ENCODE results near the gene EIF4H.
"Not testable (repeated sequence)": the region's sequence is repeated elsewhere in the genome, so short reads cannot be mapped to it uniquely, and the experiment has no call there.

EIF4H gene

DNA sequence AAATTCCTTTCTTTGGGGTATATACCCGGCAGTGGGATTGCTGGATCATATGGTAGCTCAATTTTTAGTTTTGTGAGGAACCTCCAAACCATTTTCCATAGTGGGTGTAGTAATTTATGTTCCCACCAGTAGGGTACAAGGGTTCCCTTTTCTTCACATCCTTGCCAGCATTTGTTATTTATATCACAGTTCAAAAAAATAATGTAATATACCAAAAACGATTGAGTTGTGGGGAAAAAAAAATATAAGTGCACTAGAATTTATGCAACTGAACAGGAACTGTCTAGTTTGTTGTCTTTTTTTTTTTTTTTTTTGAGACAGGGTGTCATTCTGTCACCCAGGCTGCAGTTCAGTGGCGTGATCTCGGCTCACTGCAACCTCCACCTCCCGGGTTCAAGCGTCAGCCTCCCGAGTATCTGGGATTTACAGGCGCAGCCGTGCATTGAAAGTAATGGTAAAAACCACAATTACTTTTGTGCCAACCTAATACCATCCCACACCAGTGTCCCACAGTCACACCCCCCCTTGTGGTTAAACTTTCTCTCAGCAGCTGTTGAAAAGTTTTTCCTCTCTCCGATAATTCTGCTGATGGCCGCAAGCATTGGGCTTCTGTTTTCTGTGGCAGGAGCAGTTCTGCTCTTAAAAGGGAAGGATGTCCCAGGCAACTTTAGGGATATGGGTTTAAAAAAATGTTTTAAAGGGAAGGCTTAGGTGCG, 28.8 kb downstream of the EIF4H start:
- no peak for FAIRE-seq

DNA sequence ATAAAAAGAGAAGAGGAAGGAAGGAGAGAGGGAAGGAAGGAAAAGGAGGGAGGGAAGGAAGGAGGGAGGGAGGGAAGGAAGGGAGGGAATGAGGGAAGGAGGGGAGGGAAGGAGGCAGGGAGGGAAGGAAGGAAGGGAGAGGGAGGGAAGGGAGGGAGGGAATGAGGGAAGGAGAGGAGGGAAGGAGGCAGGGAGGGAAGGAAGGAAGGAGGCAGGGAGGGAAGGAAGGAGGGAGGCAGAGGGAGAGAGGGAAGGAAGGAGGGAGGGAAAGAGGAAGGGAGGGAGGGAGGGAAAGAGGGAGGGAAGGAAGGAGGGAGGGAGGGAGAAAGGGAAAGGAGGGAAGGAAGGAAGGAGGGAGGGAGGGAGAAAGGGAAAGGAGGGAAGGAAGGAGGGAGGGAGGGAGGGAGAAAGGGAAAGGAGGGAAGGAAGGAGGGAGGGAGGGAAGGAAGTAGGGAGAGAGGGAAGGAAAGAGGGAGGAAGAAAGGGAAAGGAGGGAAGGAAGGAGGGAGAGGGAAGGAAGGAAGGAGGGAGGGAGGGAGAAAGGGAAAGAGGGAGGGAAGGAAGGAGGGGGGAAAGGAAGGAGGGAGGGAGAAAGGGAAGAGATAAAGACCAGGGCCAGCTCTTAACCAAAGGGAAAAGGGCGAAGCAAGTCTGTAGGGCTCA, 29.9 kb downstream of the EIF4H start:
- no peak for FAIRE-seq

DNA sequence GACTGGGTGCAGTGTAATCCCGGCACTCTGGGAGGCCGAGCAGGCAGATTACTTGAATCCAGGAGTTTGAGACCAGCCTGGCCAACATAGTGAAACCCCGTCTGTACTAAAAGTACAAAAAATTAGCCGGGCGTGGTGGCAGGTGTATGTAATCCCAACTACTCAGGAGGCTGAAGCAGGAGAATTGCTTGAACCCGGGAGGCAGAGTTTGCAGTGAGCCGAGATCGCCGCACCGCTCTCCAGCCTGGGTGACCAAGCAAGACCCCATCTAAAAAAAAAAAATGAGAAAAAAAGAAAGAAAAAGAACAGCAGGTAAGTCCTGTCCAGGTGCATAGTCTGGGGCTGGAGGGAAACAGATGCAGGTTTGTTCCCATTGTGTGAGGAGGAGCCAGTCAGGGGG, 31.9 kb downstream of the EIF4H start:
- FAIRE-seq, result not testable (repeated sequence)

DNA sequence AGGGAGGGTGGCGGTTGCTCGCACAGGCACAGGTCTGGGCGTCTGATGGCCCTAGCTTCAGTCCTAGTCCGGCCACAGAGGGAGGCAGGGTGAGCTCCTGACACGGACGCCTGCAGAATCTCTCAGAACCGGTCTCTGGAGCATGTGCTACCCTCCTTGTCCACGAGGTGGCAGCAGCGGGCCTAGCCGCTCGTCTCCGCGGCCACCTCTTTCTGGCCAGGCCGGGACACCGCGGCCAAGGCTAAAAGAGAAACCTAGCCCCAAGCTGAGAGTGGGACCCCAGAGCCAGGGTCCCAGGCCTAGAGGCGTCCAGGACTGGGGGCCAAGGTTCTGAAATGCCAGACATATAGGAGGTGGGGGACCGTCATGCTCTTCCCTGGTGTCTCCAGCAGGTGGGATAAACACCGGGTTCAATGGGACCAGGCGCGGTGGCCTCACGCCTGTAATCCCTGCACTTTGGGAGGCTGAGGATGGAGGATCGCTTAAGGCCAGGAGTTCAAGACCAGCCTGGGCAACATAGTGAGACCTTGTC, 32.5 kb downstream of the EIF4H start:
- FAIRE-seq, result no peak

DNA sequence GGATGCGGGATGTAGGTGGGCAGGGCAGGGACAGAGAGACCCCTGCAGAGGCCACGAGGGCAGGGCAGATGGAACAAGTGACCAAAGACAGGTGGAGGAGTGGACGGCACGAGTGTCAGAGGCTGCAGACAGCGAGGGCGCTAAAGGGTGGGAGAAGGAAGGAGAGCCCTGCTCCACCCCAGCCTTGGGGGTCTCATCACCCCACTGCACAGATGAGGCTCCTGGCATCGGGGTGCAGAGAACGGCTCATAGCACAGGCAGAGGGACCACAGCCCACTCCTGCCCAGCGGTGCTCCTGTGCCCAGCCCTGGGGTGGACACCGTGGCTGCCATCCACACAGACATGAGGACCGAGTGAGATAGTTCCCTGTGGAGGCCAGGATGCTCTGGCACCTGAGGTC, 33.4 kb downstream of the EIF4H start:
- no peak for FAIRE-seq

DNA sequence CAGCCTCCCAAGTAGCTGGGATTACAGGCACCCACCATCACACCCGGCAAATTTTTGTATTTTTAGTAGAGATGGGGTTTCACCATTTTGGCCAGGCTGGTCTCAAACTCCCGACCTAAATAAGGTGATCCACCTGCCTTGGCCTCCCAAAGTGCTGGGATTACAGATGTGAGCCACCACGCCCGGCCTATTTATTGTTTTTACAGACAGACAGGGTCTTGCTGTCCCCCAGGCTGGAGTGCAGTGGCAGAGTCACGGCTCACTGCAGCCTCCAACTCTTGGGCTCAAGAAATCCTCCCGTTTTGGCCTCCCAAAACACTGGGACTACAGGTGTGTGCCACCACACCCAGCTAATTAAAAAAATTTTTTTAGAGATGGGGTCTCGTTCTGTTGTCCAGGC, 34.1 kb downstream of the EIF4H start:
- not testable (repeated sequence) for FAIRE-seq

DNA sequence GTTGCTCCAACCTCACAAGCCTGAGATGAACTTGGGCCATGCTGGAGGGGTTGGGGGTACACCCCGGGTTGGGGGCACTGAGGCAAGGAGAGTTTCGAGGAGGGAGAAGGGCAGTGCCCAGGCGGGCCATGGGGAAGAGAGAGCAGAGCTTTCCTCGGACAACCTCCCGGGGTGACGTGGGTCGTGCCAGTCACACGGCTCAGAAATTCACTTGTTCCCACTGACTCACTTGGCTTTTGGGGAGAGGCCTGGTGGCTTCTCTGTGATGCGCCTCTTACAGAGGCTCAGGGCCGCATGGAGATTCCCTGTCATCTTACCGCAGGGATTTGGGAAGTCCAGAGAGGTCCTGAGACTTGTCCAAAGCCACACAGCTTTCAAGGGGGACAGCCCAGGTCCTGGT, 38.5 kb downstream of the EIF4H start:
- no peak for FAIRE-seq

DNA sequence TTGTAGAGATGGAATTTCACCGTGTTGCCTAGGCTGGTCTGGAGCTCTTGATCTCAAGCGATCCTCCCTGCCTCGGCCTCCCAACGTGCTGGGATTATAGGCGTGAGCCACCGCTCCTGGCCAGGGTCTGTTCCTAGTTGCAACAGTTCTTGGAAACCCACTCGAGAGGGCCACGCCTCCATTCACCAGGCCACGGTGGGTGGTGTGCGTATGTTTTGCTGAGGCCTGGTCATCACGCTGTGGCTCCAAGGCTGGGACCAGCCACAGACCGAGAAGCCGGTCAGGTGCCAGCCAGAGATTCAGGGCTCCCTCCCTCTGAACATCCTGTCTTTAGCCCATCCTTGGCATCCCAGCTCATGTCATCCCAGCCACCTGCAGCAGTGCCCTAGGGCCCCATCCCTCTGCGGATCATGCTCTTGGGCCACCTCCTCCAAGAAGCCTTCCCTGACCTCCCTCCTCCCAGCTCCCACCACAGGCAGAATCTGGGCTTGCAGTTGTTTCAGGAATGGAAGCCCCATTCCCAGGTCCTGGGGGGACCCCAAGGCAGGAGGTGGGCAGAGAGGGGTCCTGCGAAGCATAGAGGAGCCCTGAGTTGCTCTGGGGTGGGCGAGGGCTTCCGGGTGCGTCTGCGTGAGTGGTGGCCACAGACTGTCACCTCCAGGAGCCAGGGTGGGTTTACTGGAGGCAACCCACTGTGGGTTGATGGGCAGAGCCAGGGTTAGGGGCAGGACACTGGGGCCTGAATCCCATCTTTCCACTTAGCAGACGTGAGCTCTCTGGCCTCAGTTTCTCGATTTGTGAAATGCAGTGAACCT, 40.9 kb downstream of the EIF4H start:
- no peak for FAIRE-seq

DNA sequence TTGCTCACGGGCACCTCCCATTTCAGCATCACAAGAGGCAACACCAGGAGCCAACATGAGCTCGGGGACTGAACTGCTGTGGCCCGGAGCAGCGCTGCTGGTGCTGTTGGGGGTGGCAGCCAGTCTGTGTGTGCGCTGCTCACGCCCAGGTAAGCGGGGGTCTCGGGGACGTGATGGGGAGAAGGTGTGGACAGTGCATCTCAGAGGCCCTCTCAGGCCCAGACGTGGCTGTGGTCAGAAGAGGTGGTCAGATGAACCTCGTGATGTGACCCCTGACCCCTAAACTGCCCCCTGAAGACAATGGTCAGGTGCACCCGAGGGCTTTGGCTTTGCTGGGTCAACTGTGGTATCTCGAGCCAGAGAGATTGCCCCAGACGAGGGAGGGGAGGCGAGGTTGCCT, 41.8 kb downstream of the EIF4H start:
- FAIRE-seq, result no peak

DNA sequence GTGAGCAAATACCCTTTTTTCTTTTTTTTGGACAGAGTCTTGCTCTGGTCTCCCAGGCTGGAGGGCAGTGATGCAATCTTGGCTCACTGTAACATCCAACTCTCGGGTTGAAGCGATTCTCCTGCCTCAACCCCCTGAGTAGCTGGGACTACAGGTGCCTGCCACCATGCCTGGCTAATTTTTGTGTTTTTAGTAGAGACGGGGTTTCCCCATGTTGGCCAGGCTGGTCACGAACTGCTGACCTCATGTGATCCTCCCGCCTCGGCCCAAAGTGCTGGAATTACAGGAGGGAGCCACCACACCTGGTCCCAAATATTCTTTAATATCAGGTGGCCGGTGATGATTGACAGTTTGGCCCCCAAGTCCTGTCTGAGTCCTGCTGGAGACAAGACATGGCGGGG, 42.2 kb downstream of the EIF4H start:
- no peak for FAIRE-seq

DNA sequence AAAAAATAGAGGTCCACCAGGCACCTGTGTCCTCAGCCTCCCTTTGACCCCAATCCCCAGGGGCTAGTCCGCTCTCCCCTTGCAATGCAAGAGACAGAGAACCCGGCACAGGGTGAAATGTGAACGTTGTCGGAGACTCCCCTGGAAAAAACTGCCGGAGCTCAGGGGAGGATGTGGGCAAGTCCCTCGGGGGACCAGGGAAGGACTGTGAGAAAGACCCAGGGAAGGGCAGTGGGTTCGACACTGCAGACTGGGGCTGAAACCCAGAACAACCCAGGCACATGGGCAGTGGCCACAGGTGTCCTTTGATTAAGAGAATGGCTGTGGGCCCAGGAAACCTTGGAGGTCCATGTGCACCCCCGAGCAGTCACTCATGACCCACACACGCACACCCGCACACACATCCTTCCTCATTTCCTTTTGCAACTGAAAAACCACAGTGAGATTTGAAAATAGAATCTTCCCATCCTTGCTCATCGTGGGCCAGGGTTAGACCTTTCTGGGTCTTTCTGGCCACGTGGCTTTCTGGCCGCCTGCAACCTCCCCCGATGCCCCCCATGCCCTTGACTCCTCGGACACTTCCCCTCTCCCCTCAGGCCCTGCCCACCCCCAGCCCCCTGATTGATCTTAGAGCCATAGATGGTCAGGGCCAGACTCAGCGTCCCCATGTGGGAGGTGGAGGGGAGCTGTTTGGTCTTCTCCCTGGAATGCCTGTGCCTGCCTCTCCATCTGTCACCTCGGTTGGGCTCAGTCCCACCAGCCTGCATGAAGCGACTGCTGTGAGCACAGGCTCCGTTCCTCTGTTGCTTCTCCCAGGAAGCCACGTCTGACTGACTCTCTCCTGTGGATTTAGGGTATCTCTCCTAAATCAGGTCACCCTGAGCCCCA, 43.5 kb downstream of the EIF4H start:
- no peak for FAIRE-seq

DNA sequence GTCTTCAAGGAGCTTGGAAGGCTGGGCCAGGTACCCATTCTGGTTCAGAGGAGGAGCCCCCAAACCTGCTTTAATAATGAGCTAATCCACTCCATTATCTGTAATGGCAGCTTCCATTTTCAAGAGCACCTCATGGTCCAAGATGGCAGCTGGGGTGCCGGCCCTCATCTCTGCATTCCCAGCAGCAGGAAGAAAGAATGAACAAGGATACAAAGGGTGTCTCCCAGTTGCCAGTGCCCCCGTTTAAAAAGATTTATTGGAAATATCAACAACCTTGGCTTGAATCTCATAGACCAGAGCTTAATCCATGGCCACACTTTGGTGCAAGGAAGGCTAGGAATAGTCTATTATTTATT, 44.2 kb downstream of the EIF4H start:
- no peak for FAIRE-seq

DNA sequence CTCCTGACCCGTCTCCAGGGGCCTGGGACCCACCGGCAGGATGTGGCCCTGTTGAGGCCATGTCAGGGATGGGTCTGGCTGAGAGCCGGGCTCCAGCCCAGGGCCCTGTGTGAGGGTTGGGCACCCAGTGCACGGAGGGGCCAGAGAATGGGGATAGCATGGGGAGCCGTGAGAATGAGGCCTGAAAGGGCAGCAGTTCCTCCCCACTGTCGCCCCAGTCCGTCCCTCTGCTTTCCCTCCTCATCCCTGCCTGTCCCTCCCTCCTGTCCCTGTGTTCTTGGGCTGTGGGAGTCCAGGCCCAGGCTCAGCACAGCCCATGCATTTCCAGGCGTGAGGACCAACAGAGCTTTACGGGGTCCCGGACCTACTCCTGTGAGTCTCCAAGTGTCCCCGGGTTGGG, 45.3 kb downstream of the EIF4H start:
- no peak for FAIRE-seq

DNA sequence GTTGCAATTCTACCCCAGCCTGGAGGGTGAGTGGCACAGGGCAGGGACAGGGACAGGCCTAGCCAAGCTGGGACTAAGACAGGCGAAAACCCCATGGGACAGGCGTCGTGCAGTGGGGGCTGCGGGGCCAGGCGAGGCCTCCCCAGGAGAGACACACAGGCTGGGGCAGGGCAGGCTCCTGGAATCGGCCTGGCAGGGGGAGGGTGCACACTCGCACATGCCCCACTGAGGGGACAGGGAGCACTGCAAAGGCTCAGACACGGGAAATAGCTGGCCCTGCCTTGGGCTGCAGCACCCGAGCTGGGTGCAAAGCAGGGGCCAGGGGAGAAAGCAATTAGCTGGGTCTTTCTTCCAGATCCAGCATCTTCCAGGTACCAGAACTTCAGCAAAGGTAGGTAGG, 46.1 kb downstream of the EIF4H start:
- FAIRE-seq, result no peak

DNA sequence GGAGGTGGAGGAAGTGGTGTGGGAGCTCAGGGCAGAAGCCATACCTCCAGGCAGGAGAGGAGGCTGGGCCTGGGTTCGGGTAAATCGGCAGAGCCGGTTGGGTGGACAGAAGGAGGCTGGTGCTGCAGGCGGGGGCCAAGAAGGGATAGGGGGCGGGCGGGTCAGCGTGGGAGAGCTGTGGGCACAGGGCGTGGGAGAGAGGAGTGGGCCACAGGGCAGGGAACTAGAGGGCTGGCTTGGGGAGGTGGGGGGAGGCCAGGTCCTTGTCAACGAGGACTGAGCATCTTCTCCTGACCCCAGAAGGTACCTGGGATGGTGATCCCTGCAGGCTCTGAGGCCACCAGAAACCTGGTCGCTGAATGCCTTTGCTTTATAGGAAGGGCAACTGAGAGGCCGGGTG, 47.6 kb downstream of the EIF4H start:
- FAIRE-seq, result no peak

DNA sequence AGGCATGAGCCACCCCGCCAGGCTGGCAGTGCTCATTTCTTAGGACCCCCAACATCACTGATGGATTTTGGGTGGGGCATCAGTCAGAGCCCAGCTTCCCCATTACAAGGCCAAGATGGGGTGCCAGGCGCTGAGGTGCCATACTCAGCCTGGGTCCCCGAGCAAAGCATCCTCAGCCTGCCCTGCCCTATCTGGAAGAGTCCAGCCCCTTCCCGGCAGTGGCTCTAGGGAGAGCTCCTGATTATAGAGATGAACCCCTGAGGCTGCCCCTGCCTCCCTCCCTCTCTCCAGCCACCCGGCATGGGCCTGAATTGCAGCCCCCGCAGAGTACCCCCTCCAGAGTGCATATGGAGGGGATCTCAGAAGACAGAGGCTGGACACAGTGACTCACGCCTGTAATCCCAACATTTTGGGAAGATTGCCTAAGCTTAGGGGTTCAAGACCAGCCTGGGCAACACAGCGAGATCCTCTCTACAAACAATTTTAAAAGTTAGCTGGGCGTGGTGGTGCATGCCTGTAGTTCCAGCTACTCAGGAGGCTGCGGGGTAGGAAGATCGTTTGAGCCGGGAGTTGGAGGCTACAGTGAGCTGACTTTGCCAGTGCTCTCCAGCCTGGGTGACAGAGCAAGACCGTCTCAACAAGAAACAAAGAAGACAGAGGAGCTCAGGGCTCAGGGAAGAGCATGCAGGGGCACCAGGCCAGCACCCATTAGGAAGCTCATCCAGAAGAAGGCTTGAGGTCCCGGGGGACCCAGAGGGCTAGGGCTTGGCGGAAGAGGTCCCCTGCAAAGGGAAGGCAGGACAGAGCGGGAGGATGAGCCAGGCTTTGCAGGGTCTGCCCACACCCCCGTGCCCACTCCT, 48.9 kb downstream of the EIF4H start:
- FAIRE-seq, result no peak

DNA sequence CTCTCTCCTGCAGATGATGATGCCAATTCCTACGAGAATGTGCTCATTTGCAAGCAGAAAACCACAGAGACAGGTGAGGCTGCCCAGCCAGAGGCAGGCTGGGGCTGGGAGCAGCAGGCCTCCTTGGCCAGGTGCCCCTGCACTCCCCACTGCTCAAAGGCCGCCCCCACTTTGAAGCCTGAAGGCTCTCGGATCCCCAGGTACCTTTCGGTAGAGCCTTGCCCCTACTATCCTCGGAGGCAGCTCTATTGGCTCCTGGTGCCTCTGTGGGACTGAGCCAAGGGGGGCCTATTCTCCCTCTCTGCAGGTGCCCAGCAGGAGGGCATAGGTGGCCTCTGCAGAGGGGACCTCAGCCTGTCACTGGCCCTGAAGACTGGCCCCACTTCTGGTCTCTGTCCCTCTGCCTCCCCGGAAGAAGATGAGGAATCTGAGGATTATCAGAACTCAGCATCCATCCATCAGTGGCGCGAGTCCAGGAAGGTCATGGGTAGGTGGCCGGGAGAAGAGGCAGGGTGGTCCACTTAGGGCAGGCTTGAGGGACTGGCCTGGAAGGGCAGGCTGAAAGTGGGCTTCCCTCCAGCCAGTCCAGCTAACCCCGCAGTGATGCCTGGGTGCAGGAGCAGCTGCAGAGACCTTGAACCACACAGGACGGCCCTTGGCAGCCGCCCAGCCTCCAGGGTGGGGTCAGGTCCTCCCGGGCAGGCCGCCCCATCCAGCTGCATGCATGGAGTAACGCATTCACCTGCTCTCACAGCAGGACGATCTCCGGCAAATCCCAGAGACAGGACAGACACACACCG, 49.8 kb downstream of the EIF4H start:
- no peak for FAIRE-seq

DNA sequence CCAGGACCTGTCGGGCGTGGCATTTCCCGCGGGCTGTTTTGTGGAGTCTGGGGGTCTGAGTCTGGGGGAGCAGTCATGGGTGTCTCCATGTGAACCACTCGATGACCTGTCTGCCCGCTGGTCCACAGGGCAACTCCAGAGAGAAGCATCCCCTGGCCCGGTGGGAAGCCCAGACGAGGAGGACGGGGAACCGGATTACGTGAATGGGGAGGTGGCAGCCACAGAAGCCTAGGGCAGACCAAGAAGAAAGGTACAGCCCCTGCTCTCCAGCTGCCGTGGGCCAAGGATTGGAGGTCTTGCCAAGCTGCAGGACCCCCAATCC, 50.3 kb downstream of the EIF4H start:
- FAIRE-seq, result no peak

DNA sequence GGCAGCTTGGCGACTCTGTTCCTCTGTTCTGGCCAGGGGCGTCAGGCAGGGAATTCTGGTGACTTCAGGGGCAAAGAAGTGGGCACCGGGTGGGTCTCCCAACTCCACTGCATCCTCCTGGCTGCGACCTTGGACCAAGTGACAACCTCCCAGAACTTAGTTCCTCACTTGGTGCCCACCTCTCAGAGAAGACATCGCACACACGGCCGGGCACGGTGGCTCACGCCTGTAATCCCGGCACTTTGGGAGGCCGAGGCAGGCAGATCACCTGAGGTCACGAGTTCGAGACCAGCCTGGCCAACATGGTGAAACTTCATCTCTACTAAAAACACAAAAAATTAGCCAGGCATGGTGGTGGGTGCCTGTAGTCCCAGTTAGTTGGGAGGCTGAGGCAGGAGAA, 50.8 kb downstream of the EIF4H start:
- not testable (repeated sequence) for FAIRE-seq

DNA sequence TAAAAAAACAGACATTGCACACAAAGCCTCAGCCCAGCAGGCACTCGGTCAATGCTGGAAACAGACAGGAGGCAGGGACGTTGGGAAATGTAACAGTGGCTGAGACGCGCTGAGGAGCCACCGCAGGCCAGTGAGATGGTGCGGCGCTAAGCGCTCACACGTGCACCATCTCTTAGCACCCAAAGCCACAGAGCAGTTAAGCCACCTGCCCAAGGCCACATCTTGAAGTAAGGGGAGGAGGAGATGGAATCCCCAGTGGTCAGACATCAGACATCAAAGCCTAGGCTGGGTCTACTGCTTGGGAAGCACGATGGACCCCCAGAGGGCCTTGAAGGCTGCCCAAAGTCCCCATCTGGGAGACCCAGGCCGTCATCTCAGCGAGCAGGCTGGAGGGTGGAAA, 51.2 kb downstream of the EIF4H start:
- no peak for FAIRE-seq

DNA sequence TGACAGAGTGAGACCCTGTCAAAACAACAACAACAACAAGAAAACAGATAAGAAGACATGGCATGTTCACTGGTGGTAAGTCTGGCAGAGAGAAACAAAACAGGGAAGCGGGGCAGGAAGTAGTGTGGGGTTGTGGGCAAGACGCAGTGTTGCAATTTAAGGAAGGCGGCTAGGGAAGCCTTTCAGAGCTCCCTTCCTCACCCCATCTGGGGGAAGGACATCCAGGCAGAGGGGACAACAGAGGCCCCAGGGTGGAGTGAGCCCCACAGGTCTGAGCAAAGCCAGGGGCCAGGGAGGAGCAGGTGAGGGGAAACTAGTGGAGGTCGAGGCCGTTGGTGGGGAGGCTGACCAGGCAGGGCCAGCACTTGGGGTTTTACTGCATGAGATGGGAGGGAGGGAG, 52.5 kb downstream of the EIF4H start:
- no peak for FAIRE-seq

All from TTC549 (cell line).